GM23248 (cell line): ENCODE data around the gene DMTF1. TPM values are rescaled to one million over a fixed set of nuclear protein-coding genes. Genes with fewer than 3 reads are reported as not detected.
A peak's percentile ranks its signal among the peaks of the same experiment; 100 is the strongest.

Source experiments
- DNase-seq: peaks from one replicate; pipeline ENCODE4 v3.0.0-alpha.2; 2015
- H2AFZ ChIP-seq: fragments of 200-600 bp; sonication (generic); 2 replicates; pipeline ENCODE4 v1.6.1; 2016; ENCODE audit warnings: antibody characterized with exemption
- H3F3A ChIP-seq: fragments of 200-600 bp; sonication (generic); 2 replicates; pipeline ENCODE4 v1.6.1; 2016; ENCODE audit warnings: mild to moderate bottlenecking, antibody characterized with exemption, mixed run types; ENCODE audit not compliant: insufficient read depth
- H3K27ac ChIP-seq: fragments of 200-600 bp; sonication (generic); 2 replicates; pipeline ENCODE4 v1.5.1; 2016; ENCODE audit warnings: mild to moderate bottlenecking
- H3K27me3 ChIP-seq: fragments of 200-600 bp; sonication (generic); replicated peaks from 2 replicates; pipeline ENCODE4 v1.6.1; 2016; ENCODE audit warnings: mild to moderate bottlenecking; ENCODE audit not compliant: insufficient read depth
- H3K36me3 ChIP-seq: fragments of 200-600 bp; sonication (generic); 2 replicates; pipeline ENCODE4 v1.6.1; 2016; ENCODE audit warnings: low read depth, mild to moderate bottlenecking
- H3K4me1 ChIP-seq: fragments of 200-600 bp; sonication (generic); 2 replicates; pipeline ENCODE4 v1.6.1; 2016; ENCODE audit warnings: mild to moderate bottlenecking; ENCODE audit not compliant: insufficient read depth
- H3K4me2 ChIP-seq: fragments of 200-600 bp; sonication (generic); one replicate; pipeline ENCODE4 v1.6.1; 2016; ENCODE audit warnings: mild to moderate bottlenecking; ENCODE audit not compliant: unreplicated experiment
- H3K4me3 ChIP-seq: fragments of 200-600 bp; sonication (generic); 2 replicates; pipeline ENCODE4 v1.5.1; 2016; ENCODE audit warnings: mild to moderate bottlenecking
- H3K79me2 ChIP-seq: fragments of 200-600 bp; sonication (generic); 2 replicates; pipeline ENCODE4 v1.6.1; 2016; ENCODE audit warnings: mild to moderate bottlenecking; ENCODE audit not compliant: insufficient read depth
- H3K9ac ChIP-seq: fragments of 200-600 bp; sonication (generic); 2 replicates; pipeline ENCODE4 v1.6.1; 2016; ENCODE audit warnings: mild to moderate bottlenecking
- H3K9me2 ChIP-seq: fragments of 200-600 bp; sonication (generic); 2 replicates; pipeline ENCODE4 v1.6.1; 2016; ENCODE audit warnings: mixed run types, mild to moderate bottlenecking, moderate library complexity; ENCODE audit not compliant: insufficient read depth
- H3K9me3 ChIP-seq: fragments of 200-600 bp; sonication (generic); one replicate; pipeline ENCODE4 v1.6.1; 2017; ENCODE audit warnings: low read depth
- H4K20me1 ChIP-seq: fragments of 200-600 bp; sonication (generic); 2 replicates; pipeline ENCODE4 v1.6.0; 2016; ENCODE audit not compliant: insufficient read depth
- EZH2 ChIP-seq: fragments of 200-600 bp; sonication (generic); IDR thresholded peaks from 2 replicates; pipeline ENCODE4 v1.6.1; 2018; ENCODE audit warnings: antibody characterized with exemption, mild to moderate bottlenecking; ENCODE audit not compliant: insufficient read depth, poor library complexity, severe bottlenecking
- EZH2phosphoT487 ChIP-seq: fragments of 200-600 bp; sonication (generic); IDR thresholded peaks from 2 replicates; pipeline ENCODE4 v1.6.1; 2018; ENCODE audit warnings: antibody characterized with exemption, moderate library complexity, mild to moderate bottlenecking, low read depth; ENCODE audit not compliant: insufficient read depth
- WGBS, 2 experiments: methylation state at CpG; one replicate each; pipeline ENCODE4 v1.1.6; 2015 to 2017; ENCODE audit warnings: low lambda C conversion rate in 2 of 2, low coverage in 1 of 2; ENCODE audit errors: missing lambda C conversion rate in 2 of 2; 5-methylcytosine and 5-hydroxymethylcytosine counted together
- in situ Hi-C: fragments of 300-500 bp; cut with MboI; formaldehyde crosslinking; loops from 2 replicates; pipeline ENCODE4 v1.15.0; 2020
- polyA plus RNA-seq: library from polyadenylated mRNA; unstranded; fragments of >200 nt; fragmentation: Nextera tagmentation; extraction: Ambion mirVana; gene quantifications from 2 replicates; pipeline ENCODE4 v1.2.1, GENCODE V29; 2016
- total RNA-seq: library from RNA; depleted of rRNA; stranded (reverse); fragments of >200 nt; shearing (Covaris generic); gene quantifications from 2 replicates; pipeline ENCODE4 v1.2.3, GENCODE V29; 2014

DMTF1 gene
- total and polyA plus RNA-seq, 2 experiments from 2014 or later: 28.4 to 28.6 TPM

- Histone ChIP-seq H3K27me3 (no peaks in the 10 kb centered on the region), H3K4me3 (no peak overlapping the region), H3F3A (peaks cover 18% of the 10 kb centered on the region), H3K9ac (no peak overlapping the region), H3K79me2 (peaks cover 6% of the 10 kb centered on the region), H4K20me1 (no peaks in the 10 kb centered on the region), H3K9me3 (no peaks in the 10 kb centered on the region), H3K36me3 (no peaks in the 10 kb centered on the region), H3K4me1 (no peaks in the 10 kb centered on the region; the same call in 1 of the 2 replicates), H3K27ac (no peak overlapping the region), H2AFZ (no peak overlapping the region), H3K9me2 (no peaks in the 10 kb centered on the region), H3K4me2 (no peak overlapping the region)
- WGBS, 2 experiments: 5 to 9% methylated on average over 1 of the region's 1 CpG
- in situ Hi-C loops: loop anchor here (25.0 kb wide), 1 partner anchor 211 kb away; no protein-coding TSS in a partner anchor
- no peak for TF ChIP-seq EZH2phosphoT487
- no peak for TF ChIP-seq EZH2
- peak; percentile 69 for DNase-seq
These were observed 3.8 kb upstream of the DMTF1 start for GRCh38 chr7:87148332-87148955.

DNA sequence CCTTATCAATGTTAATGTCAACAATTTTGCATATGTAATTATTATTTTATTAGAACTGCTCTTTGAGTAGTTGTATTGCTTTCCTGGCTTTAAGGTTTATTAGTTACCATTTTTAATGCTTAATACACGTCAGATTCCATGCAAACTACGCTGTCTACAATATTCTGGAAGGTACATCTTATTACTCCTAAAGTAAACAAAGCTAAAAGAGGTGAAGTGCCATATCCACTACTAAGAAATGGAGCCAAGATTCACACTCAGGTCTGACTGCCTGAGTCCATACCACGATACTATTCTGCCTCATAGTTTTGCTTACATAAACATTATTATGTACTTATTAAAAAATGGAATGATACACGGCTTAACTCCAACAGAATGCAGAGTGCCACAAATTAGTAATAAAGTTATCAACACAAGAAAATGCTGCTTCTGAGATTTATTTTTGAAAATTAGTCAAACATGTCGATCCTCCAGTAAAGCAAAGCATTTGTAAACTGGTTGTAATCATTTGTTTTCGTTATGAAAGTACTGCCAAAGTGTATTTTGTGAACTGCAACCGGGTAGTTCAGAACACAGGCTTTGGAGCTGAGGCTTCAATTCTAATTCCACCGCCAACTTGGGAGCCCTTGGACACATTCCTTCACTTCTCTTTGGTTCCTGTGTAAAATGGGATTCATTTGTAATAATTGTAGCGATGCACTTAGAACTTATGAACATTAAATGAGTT, 1.1 kb upstream of the DMTF1 start:
- Histone ChIP-seq H3K79me2 (peaks cover 33% of the 10 kb centered on the region), H3K27ac (peak overlapping the region; percentile 98), H4K20me1 (peaks cover 13% of the 10 kb centered on the region; the same call in 1 of the 2 replicates), H2AFZ (peak overlapping the region; percentile 93), H3K27me3 (no peaks in the 10 kb centered on the region), H3F3A (peaks cover 28% of the 10 kb centered on the region), H3K9me3 (no peaks in the 10 kb centered on the region), H3K9ac (peak overlapping the region; percentile 99), H3K4me1 (peaks cover 15% of the 10 kb centered on the region), H3K4me2 (peak overlapping the region; percentile 90), H3K4me3 (peak overlapping the region; percentile 95), H3K36me3 (no peaks in the 10 kb centered on the region), H3K9me2 (no peaks in the 10 kb centered on the region)
- DNase-seq: peak; percentile 34
- 13 to 17% methylated on average over 9 of the region's 9 CpGs for WGBS, 2 experiments
- in situ Hi-C loops: no loop called here
- no peak for TF ChIP-seq EZH2
- TF ChIP-seq EZH2phosphoT487: no peak

- DNase-seq: no peak
- no peak for TF ChIP-seq EZH2phosphoT487
- TF ChIP-seq EZH2: no peak
- H3K27me3 ChIP-seq: no peaks in the 10 kb centered on the region
- H3K4me1 ChIP-seq: peaks cover 20% of the 10 kb centered on the region
- peak overlapping the region; percentile 90 for H3K4me2 ChIP-seq
- H3K9ac ChIP-seq: peak overlapping the region; percentile 99
- peak overlapping the region; percentile 93 for H2AFZ ChIP-seq
- in situ Hi-C loops: no loop called here
- peak overlapping the region; percentile 95 for H3K4me3 ChIP-seq
- no peaks in the 10 kb centered on the region for H3K36me3 ChIP-seq
- peaks cover 33% of the 10 kb centered on the region for H3F3A ChIP-seq
- peaks cover 19% of the 10 kb centered on the region; the same call in 1 of the 2 replicates for H4K20me1 ChIP-seq
- peak overlapping the region; percentile 98 for H3K27ac ChIP-seq
- no peaks in the 10 kb centered on the region for H3K9me2 ChIP-seq
- H3K9me3 ChIP-seq: no peaks in the 10 kb centered on the region
- 0 to 1% methylated on average over 13 of the region's 13 CpGs for WGBS, 2 experiments
- H3K79me2 ChIP-seq: peaks cover 39% of the 10 kb centered on the region
These were observed 533 bp upstream of the DMTF1 start for GRCh38 chr7:87151729-87152111.

- Histone ChIP-seq H3K79me2 (peaks cover 52% of the 10 kb centered on the region), H4K20me1 (peaks cover 27% of the 10 kb centered on the region; the same call in 1 of the 2 replicates), H3K9ac (peak overlapping the region; percentile 99), H3F3A (peaks cover 37% of the 10 kb centered on the region), H2AFZ (peak overlapping the region; percentile 93), H3K9me3 (no peaks in the 10 kb centered on the region), H3K27ac (peak overlapping the region; percentile 98), H3K27me3 (no peaks in the 10 kb centered on the region), H3K4me2 (peak overlapping the region; percentile 99), H3K36me3 (no peaks in the 10 kb centered on the region), H3K9me2 (no peaks in the 10 kb centered on the region), H3K4me3 (peak overlapping the region; percentile 95), H3K4me1 (peaks cover 30% of the 10 kb centered on the region)
- TF ChIP-seq EZH2 (no peak), EZH2phosphoT487 (no peak)
- 1 to 2% methylated on average over 24 to 25 of the region's 25 CpGs for WGBS, 2 experiments
- peak; percentile 67 for DNase-seq
- in situ Hi-C loops: no loop called here
These were observed 816 bp downstream of the DMTF1 start for GRCh38 chr7:87152897-87153641.
